AG08395 (cell line): ENCODE data around the gene RNF187.
A peak's percentile ranks its signal among the peaks of the same experiment; 100 is the strongest.
"Not testable (repeated sequence)": the region's sequence is repeated elsewhere in the genome, so short reads cannot be mapped to it uniquely, and the experiment has no call there.

Source experiments
- DNase-seq: peaks from one replicate; pipeline ENCODE4 v3.0.0; 2012; ENCODE audit warnings: mixed read lengths, low spot score

The RNF187 gene

DNA sequence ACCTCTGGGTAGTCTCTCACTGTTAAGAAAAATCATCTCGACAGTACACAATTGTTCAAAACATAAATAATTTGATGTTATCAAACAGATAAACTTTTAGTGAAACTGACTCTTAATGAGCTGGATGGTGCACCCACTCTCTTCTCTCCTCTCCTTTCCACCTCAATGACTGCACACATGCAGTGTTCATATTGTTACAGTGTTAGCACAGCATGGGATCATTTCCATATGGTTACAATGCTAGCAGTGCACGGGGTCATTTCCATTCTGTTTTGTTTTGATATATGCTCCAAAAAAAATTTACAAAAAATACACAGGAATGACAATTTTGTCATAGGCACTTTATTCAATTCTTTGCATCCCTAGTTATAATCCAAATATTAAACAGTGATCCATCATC, 26.4 kb upstream of the RNF187 start:
- DNase-seq = no peak

DNA sequence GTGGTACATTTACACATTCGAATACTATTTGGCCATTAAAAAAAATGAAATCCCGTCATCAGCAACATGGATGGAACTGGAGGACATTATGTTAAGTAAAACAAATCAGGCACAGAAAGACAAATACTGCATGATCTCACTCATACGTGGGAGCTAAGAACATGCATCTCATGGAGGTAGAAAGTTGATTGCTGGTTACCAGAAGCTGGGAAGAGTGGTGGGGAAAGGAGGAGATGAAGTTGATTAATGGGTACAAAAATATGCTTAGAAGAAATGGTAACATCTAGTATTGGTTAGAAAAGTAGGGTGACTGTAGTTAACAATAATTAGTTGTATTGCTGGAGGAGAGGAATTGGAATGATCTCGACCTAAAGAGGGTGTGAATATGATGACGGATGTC, 24.6 kb upstream of the RNF187 start:
- no peak for DNase-seq

DNA sequence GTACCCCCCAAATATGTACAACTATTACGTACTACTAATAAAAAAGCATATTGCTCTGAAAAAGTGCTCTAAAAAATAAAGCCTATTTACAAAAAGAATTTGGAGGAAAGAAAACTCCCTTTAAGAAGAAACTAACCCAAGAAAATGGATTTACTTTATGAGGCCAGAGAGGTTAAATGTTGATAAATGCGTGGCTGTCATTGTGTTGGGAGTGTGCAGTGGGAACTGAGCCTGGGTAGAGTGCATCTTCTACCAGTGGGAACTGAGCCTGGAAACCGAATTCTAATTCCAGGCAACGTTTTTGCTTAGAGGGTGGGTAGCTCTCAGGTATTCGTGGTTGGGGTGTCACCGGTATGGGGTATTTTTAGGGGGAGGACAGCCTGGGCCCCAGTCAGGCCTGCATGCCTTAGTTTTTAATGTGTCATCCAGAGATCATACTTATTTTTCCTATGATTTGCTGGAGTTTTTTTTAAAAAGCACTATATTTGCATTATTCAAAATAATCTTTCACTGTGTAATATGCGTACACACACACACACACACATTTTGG, 24.1 kb upstream of the RNF187 start:
- DNase-seq = no peak

DNA sequence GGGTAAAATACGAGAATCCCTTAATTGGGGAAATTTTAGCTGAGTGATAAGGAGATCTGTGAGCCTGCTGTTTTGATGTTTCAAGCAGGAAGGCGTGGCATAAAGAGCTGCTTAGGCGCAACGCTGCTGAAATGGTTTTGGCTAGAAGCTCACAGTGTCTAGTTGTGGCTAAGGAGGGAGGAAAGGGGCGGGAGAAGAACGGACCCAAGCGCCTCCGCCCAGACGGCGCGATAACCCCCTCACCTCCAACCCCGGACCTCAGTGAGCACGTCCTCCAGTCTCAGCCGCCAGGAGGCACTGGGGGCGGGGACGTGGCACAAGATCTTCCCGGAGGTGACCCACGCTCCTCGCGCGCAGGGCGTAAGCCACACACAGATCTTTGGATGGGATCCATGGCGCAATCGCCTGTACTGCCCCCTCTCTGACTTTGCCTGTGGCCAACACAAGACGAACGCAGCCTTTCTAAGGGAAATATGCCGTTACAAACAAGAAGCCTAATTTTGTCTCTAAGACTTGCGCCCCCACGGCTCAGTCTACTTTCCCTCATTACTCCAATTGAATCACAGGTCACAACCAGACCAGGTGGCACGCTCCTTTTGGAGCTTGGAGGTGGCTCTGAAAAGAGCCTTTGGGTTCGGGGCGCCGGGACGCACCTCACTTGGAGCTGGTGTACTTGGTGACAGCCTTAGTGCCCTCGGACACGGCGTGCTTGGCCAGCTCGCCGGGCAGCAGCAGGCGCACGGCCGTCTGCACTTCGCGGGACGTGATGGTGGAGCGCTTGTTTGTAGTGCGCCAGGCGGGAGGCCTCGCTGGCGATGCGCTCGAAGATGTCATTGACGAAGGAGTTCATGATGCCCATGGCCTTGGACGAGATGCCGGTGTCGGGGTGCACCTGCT, 23.4 kb upstream of the RNF187 start:
- no peak for DNase-seq

DNA sequence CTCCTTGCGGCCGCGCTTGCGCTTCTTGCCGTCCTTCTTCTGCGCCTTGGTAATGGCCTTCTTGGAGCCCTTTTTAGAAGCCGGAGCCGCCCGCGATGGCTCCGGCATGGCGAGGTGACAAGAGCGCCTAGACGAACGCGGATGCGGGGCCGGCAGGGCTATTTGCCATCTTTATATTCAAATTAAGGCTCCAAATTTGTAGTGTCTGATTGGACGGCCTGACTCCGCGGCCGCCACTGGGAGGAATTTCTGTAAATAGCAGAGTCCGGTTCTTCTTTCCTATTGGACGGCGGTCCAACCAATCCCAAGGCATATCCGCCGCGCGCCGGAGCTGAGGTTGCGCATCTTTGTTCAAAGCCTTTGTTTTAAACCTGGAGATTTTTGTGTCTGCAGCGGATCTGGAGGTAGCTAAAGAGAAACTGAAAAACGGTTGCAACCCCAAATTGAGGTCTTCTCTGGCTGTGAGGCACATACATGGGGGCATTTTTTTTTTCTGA, 22.6 kb upstream of the RNF187 start:
- peak; percentile 92 for DNase-seq

DNA sequence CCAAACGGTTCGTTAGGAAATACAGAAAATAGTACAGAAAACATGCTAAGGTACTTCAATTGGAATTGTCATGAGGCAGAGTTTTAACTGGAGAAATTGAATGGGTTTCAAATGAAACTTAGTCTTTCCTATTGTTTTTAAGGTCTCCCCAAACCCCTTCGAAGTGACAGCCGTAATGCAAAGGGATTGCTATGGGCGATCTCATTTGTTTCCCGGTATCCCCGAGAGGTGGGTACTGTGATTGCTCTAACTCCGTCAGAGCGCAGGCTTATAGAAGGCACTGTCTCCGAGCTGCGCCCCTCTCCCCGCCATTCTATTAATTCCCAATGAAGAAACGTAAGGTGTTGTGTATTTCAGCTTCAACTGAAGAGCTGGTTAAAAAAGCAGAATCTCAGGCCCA, 22.0 kb upstream of the RNF187 start:
- DNase-seq = no peak

DNA sequence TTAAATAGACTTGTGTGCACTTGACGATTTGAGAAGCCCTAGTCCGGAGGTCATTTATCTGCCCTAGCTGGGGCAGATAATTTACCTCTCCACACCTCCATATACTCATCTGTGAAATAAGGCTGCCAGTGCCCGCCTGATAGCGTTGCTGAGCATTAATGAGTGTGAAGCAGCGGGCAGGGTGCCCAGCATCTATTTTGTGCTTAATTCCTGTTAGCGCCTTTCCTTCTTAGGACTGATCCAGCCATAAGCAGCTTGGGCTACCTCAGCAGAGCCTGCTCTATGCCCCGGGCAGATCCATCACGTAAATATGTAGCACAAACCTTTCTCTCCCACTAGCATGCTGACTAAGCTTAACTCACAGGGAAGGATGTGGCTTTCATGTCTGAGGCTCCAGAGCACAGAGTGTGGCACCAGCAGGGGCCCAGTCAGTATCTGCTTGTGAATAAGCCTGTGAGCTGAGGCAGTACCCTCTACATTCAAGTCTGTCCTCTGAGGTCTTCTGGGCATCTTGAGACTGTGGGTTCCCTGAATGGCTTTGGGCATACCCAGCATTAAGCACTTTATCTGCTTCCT, 21.5 kb upstream of the RNF187 start:
- DNase-seq = no peak

DNA sequence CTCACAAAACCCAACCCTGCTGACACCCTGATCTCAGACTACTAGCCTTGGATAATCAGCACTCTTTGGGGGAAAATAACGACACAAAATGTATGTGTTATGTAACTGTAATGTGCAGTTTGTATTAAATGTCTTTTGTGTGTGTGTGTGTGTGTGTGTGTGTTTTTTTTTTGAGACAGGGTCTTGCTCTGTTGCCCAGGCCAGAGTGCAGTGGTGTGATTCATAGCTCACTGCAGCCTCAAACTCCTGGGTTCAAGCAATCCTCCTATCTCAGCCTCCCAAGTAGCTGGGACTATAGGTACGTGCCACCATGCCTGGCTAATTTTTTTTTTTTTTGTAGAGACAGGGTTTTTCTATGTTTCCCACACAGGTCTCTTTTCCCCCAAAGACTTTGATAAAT, 19.0 kb upstream of the RNF187 start:
- DNase-seq = not testable (repeated sequence)

DNA sequence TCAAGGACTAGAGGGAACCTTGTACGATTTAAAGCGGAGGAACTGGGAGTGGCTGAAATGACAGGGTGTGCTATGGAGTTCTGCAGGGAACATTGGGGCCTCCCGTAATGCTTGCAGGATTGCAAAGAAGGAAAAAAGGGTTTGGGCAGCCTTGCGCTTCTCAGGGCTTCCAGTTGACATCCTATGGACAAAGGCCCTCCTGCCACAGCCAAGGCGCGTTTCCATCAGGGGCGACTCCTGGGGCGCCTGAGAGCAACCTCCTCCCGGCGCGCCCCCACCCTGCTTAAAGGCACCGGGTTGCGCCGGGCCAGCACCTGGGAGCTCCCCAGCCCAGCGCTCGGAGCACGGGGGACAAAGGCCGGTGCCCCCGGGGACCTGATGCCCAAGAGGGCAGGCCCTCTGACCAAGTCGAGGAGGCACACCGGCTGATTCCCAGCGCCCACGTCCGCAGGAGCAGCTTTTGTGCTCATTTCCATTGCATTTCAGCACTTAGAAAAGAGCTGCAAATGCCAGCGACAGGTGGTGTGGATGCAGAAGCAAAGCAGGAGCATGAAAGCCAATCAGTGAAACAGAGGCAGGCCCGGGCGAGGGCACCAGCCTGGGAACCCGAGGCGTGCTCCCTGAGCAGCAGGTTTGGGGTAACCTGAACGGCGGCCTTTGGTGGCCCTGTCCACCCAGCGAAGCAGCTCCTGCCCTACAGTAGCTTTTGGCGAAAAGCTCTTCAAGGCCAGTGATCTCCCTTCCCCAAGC, 17.6 kb upstream of the RNF187 start:
- DNase-seq = no peak

DNA sequence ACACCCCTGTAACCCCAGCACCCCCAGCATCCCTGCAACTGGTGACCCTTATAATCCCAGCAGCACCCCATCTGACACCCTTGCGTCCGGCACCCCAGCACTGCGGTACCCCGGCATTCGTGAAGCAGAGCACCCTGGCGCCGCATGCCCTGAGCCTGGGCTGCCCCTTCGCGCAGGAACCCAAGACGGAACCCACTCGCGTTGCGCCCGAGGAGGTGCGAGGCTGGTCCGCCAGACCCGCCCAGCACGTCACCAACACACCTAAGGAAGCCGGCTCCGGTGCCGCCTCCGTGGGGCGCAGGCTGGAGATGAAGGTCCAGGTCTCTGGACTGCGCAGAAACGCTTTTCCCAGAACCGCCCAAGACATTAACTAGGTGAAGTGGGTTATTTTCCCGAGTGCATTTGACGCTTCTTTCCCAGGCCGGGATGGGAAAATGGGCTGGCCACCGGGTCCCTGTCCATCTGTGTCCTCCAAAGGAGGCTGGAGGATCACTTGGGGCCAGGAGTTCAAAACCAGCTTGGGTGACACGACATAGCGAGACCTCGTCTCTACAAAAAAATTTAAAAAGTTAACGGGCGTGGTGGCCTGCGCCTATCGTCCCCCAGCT, 15.9 kb upstream of the RNF187 start:
- no peak for DNase-seq

DNA sequence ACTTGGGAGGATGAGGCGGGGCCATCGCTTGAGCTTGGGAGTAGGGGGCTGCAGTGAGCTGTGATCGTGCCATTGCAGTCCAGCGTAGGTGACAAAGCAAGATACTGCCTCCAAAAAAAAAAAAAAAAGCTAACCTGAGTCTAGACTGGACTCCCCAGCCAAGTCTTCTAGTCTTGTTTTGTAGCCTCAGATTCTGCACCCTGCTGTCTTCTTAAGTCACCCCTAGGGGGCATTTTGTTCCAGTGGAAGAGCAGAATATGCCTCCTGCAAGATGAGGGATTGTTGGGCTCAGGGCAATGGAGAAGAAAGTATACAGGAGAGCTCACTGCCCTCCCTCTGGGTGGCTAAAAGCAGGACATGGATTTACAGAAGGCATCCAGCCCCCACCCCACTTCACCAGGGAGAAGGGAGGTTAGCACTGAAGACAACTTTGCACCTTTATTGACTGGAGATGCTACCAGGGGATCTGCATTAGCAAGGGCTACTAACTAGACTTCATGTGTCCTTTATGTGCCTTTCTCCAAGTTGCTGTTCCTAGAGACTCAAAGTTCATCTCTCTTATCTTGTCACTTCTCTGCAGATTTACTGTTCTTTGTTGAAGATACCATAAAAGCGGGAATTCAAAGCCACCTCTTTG, 15.3 kb upstream of the RNF187 start:
- DNase-seq = peak; percentile 53

DNA sequence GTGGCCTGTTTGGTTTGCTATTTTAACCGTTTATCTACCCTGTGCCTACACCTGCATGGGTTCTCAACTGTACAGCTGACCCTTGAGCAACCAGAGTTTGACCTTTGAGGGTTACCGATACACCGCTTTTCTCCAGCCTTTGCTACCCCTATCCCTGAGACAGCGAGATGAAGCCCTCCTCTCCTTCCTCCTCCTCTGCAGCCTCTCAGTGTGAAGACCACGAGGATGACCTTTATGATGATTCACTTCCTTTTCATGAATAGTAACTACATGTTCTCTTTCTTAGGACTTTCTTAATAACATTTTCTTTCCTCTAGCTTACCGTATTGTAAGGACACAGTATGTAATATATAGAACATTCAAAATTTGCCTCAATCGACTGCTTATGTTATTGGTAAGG, 14.5 kb upstream of the RNF187 start:
- DNase-seq = no peak

DNA sequence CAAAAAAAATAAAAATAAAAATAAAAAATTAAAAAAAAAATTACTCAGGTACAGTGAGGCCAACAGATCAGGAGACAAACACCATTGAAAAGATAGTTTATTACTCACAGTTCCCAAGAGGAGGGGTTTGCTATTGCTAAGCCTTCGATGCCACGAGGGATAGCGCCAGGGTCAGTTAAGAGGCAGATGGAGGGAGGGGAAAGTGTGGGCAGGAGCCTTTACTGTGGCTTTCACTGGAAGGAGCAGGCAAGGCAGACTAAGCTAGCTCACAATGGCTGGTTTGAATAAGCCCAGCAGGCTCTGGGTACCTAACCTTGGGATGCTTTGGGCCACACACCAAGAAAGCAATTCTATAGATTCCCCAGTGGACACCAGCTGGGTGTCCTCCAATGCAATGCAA, 12.7 kb upstream of the RNF187 start:
- DNase-seq = no peak

DNA sequence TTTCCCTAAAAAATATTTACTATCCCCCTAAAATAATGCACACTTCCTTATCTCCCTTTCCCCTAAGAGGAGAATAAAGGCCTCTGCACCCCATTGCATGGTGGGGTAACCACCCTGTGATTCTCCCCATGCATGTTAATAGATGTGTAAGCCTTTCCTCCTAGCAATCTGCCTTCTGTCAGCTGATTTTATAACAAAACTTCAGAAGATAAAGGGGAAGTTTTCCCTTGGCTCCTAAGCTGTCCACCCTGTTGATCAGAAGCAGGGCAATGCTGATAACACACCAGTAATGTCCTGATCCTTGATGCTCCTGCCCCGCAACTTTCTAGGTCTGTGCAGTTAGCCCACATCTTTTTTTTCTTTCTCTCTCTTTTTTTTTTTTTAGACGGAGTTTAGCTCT, 11.4 kb upstream of the RNF187 start:
- DNase-seq = no peak

DNA sequence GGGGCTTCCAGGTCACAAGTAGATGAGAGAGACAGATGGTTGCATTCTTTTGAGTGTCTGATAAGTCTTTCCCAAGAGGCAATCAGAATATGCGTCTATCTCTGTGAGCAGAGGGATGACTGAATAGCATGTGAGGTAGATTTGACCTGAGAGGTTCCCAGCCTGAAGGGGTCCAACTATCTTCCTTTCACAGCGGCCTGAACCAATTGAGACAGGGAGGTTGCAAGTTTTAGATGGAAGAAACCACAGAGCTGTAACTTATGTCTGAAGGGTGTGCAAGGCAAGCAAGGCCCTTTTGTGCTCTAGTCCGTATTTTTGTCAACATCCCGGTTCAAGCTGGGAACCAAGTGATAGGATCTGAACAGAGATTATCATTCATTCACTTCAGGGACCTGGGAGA, 9.9 kb upstream of the RNF187 start:
- no peak for DNase-seq

DNA sequence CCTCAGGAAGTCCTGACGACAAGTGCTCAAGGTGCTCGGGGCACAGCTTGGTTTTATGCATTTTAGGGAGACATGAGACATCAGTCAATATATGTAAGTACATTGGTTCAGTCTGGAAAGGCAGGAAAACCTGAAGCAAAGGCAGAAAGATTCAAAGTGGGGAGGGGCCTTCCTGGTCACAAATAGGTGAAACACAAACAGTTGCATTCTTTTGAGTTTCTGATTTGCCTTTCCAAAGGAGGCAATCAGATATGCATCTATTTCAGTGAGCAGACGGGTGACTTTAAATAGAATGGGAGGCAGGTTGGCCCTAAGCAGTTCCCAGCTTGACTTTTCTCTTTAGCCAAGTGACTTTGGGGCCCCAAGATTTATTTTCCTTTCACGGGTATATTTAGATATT, 8.9 kb upstream of the RNF187 start:
- no peak for DNase-seq

DNA sequence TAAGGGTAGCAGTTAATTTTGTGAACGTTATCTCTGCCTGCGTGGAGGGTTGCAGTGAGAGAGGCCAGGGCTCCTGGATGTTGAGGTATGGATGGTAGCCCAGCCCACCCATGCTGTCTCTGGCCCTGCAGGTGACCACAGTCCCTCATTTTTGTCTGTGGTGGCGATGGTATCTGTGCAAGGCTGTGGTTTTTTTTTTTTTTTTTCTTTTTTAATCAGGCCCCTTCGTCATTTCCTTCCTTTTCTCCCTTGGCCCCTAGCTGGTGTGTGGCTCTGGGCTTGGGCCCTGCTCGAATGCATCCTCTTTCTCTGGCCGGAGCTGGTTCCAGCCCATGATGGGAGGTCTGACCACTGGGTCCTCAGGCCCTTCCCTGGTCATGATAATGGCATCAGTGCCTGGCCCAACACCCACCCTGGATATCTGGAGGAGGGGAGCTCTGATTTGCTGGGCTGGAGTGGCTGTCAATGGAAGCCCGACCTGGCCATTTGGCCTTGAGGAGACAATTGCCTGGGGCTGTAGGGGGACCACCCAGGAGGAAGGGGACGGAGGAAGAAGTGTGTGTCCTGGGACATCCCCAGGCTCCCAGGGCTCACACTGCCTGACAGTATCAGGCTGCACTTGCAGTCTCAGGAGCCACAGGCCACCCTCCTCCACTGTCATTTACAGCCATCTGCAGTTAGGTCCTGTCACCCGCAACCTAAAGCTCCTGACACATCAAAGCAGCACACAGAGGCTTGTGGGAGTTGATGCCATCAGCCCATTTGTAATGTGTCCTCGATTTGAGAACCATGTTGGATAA, 8.1 kb upstream of the RNF187 start:
- DNase-seq = no peak

DNA sequence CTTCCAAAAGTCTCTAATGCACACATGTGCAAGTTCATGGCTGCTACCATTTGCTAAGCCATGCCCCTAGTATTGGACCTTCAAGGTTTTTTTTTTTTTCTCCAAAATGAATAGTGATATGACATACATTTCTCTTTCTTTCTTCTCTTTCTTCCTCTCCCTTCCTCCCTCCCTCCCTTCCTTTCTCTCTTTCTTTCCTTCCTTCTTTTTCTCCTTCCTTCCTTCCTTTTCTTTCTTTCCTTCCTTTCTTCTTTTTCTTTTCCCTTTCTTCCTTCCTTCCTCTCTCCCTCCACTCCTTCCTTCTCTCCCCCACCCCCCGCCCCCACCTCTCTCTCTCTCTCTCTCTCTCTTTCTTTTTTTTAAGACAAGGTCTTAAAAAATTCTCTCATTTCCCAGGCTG, 3.4 kb upstream of the RNF187 start:
- no peak for DNase-seq

DNA sequence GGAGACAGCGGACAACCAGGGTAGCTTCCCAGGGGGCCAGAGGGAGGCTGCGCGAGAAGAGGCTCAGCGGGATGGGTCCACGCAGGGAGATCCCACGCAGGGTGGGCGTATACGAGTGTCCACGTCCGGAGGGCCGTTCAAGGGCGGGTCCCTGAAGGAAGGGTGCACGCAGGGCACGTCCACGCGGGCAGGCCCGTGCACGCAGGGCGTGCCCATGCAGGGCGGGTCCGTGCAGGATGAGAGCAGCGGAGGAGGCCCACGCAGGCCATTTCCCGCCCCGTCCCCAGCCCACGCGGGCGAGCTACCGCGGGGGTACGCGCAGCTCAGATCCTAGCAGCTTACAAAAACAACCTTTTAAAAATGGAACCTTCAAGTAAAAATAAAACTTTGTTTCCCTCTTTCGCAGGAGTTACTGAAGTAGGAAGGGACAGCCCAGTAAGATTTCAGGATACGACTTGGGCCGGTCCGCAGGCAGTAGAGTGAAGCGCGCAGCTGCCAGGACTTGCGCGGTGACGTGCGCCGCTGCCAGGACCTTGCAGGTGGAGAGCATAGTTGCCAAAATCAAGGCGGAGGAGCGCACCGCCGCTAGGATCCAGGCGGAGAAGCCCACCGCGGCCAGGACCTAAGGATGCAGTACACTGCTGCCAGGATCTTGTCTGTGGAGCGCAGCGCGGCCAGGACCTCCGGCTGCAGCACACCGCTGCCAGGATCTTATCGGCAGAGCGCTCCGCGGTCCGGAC, 416 bp upstream of the RNF187 start:
- DNase-seq = peak; percentile 67
